GM12874 (cell line): Measurements from ENCODE around the gene LARGE1.

Experiments used
- CTCF ChIP-seq: IDR thresholded peaks from 2 replicates; pipeline ENCODE4 v1.5.1; 2011; ENCODE audit warnings: low read depth, mild to moderate bottlenecking, control low read depth, low read length, moderate library complexity; ENCODE audit not compliant: insufficient read depth

LARGE1 gene

DNA sequence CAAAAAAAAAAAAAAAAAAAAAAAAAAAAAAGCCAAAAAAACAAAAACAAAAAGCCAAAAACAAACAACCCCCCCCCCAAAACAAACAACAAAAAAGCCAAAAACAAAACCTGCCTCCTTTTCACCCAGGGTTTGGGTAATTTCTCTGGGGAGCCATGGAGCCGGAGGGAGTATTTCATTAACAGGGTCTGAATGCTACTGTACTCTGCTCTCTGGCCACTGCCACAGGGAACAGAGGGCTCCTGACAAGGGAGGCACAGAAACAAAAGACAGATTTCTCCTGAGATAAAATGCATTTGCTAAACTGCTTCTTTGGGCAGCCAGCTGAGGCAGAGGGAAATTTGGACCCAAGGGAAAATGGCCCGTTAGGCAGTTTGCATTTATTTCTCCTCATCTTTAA lies 596.0 kb downstream of the LARGE1 start:
- no peak for TF ChIP-seq CTCF

DNA sequence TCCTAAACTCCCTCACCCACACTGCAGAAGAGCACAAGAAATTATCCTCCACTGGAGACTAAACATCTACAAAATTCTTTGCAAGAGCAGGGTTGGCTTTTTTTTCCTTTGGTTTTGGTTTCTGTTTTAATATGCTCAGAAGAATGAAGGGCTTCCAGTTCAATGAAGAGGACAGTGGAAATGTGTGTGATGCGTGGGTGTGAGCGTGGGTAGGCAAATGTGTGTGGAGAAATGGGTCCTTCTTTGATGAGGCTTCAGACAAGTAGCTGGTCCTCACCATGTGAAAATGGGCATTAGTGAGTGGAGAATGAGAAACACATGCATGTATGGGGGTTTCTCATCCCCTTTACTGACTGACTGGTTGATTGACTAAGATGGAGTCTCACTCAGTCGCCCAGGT lies 598.8 kb downstream of the LARGE1 start:
- no peak for TF ChIP-seq CTCF

DNA sequence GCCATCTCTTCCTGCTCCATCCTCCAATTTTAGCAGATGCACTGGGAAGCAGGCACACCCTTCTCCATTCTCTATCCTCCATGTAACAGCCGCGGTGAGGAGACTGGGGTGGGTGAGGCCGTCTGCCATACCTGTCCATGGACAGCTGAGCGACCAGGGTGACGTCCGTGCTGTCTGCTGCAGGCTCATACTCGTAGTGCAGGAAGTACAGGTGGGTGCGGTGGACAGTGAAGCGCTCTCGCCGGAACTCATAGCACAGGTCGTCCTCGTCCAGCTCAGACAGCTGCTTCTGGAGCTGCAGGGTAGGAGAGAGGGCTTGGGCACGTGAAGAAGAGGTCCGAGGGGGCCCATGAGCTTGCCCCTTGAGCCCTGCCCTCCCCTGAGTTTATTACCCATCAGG lies 604.3 kb downstream of the LARGE1 start:
- no peak for TF ChIP-seq CTCF

- TF ChIP-seq CTCF, result no peak
Measured at GRCh38 chr22:33315117-33315516, 605.2 kb downstream of the LARGE1 start.

DNA sequence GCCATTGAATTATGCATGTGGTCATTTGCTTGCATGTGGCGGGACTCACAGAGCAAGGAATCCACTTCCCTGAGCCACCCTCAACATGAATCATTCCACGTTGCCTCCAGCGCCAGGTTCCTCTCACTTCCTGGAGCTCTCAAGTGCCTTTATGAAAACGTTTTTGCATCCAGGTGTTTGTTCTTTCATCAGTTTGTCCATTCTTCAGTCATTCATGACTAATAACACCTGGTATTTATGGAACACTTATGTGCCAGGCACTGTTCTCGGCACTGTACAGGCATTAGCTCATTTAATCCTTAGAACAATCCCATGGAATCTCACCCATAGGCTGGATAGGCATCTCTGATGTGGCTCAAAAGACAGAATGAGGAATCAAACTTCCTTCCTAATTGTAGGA lies 606.0 kb downstream of the LARGE1 start:
- no peak for TF ChIP-seq CTCF

DNA sequence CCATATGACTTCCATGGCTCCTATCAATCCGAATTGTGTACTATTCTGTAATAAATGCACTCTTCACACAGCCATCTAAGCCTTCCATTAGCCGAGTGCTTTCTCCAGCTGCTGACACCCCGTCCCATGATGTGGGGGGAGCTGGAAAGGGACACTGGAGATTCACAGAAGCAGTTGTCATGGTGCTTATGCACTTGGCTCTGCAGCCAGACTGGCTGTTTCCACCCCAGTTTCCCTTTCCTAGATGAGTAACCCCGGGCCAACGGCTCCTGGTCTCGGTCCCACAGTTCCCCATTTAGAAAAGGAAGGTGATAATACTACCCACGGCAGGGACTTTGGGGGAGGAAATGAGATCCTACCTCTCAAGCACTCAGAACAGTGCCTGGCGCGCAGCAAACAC lies 617.2 kb downstream of the LARGE1 start:
- TF ChIP-seq CTCF, result no peak

DNA sequence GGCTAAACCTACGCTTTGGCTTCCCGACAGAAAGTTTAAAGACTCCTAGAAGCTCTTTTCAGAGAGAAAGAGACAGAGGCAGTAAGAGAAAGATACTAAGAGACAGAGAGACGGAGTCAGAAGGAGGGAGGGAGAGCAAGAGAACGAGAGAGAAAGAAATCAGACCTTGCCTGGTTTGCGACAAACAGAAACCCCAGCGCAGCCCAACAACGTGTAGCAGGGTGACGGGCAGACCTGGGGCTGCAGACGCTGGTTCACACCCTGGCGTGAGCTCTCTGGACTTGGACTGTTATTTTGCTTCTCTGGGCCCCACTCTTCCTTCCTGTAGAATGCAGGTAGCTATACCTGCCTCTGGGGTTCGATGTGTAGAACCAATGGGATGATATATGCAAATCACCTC lies 617.7 kb downstream of the LARGE1 start:
- no peak for TF ChIP-seq CTCF

DNA sequence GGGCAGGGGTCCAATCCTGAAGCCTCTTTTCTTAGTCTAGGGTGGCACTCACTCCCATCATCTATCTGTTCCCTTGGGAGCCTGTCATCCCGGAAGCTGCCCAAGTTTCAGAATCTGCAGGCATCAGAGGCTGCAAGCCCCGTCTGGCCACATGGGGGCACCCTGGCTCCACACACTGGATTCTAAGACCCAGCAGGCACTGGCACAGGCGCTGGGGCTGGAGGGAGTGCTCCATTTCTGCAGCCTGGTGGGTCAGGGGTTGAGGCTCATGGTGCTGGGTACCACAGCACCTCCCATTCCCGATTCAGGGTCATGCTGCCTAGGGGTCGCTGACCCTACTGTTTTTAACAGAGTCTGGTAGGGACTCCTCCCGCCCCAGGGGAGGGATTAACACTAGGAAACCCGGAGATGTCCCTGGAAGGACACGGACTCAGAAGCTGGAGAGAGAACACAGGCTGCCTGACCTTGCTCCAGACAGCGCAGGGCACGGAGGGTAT lies 618.2 kb downstream of the LARGE1 start:
- peak; percentile 99 for TF ChIP-seq CTCF
